Fibroblast of lung (primary cell): Measurements from ENCODE around the gene NDUFS5.
"Not testable (repeated sequence)": the region's sequence is repeated elsewhere in the genome, so short reads cannot be mapped to it uniquely, and the experiment has no call there.

Experiments used
- CTCF ChIP-seq, 2 donors: IDR thresholded peaks in 1 of 2; conservative IDR thresholded peaks in 1 of 2; 1 replicate in 1 of 2; 2 replicates in 1 of 2; pipeline ENCODE4 v1.5.1; 2011 to 2012; ENCODE audit warnings: low read length in 2 of 2, control low read depth in 1 of 2, inconsistent platforms in 1 of 2, low read depth in 1 of 2, mild to moderate bottlenecking in 1 of 2
- EZH2 ChIP-seq: IDR thresholded peaks from 2 replicates; pipeline ENCODE4 v1.5.1; 2012; ENCODE audit warnings: low read length, control low read depth, mild to moderate bottlenecking; ENCODE audit errors: missing control alignments

DNA sequence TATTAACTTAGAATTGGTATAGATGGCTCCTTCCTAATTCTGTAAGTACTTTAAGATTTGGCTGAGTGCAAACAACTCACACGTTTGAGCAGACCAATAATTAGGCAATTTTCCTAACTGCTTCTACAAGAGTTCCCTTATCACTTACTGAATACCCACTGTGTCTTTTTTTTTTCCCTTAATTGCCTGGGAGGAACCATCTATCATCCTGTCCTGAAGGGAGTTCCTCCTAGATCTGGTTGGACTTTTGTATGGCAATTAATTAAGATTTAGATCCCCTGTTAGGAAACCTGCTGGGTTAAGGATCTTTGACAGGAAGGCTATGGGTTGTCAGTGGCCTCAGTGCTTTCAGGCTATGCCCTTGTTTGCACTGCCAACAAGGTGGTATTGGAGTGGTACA, 46.8 kb upstream of the NDUFS5 start:
- TF ChIP-seq CTCF (conservative IDR thresholded peaks at IDR 0.05 in 1 of 2, IDR thresholded peaks at IDR 0.05 in 1 of 2; ENCODE audit: low read depth in 1 of 2, low read length in 2 of 2); EZH2: not testable (repeated sequence)
